Stimulated activated CD4-positive, alpha-beta T cell treated with anti-CD3 and anti-CD28 coated beads, Interleukin-1b, Interleukin-23, amount 100 ng/mL, for 1 hour (primary cell): ENCODE data around the gene PRPF39.
"Not testable (repeated sequence)": the region's sequence is repeated elsewhere in the genome, so short reads cannot be mapped to it uniquely, and the experiment has no call there.

Experiments used
- DNase-seq, 2 donors: peaks; one replicate each; pipeline ENCODE4 v3.0.0-alpha.2; 2020; ENCODE audit warnings: low read depth in 2 of 2

Gene PRPF39

DNA sequence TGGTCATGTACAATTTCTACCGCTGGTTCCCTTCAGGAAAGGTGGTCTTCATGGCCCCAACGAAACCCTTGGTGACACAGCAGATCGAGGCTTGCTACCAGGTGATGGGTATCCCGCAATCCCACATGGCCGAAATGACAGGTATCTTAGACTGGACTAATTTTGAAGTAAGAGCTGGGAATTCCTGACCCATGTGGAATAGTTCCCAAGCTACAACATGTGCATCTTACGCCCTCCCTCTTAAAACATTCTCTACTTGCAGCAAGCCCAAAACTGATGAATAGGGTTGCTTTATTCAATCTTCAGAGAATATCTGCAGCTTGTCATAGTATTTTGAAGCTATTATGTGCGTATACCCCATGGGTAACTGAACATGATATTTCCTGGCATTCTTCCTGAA is 52.5 kb downstream of the PRPF39 start:
- DNase-seq, result no peak

DNA sequence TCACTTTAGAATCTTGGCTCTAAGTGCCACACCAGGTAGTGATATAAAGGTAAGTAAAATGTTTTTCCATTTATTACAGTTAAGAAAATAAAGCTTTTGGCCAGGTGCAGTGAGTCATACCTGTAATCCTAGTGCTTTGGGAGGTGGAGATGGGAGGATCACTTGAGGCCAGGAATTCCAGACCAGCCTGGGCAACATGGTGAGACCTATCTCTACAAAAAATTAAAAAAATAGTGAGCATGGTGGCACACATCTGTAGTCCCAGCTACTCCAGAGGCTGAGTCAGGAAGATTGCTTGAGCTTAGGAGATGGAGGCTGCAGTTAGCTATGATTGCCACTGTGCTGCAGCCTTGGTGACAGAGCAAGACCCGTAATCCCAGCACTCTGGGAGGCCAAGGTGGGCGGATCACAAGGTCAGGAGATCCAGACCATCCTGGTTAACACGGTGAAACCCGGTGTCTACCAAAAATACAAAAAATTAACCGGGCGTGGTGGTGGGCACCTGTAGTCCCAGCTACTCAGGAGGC is 56.8 kb downstream of the PRPF39 start:
- DNase-seq, result no peak

DNA sequence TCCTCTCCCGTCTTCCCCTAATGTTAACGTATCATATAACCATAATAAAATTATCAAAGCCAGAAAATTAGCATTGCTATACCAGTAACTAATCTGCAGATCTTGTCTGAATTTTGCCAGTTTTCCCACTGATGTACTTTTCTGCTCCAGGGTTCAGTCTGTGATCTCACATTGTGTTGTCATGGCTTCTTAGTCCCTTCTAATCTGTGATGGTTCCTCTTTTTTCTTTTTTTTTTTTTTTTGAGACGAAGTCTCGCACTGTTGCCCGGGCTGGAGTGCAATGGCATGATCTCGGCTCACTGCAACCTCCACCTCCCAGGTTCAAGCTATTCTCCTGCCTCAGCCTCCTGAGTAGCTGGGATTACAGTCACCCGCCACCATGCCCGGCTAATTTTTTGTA is 58.2 kb downstream of the PRPF39 start:
- not testable (repeated sequence) for DNase-seq

DNA sequence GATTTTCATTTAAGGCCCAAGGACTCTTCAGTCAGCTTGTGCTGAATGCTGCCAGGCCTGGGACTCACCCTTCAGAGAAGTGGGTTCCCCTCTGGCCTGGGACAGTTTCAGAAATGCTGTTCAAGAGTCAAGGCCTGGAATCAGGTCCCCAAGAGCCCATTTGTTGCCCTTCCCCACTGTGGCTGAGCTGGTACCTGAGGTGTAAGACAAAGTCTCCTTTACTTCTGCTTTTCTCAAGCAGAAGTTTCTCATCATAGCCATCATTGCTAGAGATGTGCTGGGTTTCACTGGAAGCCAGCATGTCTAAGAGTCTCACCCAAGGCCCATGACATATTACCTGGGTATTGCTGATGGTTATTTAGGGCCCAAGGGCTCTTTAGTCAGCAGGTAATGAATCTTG is 60.7 kb downstream of the PRPF39 start:
- no peak for DNase-seq

DNA sequence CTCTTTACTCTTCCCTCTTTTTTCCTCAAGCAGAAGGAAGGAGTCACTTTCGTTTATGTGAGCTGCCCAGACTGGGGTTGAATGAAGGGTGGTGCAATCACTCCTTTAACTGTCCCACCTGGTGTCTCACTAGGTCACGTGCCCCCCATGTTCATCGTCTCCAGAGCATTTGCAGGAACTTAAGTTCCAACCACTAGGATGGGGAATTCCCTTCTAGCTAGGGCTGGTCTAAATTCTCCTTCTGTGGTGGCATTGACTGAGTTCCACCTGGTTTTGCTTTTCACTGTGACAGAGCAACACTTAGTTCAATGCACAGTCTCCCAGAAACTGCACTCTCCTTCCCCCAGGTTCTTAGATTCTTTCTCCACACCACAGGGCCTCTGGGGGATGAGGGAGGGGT is 61.3 kb downstream of the PRPF39 start:
- no peak for DNase-seq

DNA sequence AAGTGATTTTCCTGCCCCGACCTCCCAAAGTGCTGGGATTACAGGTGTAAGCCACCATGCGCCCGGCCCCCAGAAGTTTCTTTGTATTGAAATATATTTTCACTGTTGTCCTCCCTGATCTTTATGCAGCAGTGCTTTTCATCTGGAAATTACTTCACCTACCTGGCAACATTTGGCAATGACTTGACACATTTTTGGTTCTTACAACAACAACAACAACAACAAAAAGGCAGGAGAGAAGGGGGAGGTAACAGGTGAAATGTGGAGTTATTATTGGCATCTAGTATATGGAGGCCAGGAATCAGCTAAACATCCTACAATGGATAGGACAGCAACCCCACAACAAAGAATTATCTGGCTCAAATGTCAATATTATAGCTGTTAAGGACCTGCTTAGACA is 65.7 kb downstream of the PRPF39 start:
- DNase-seq, result no peak

DNA sequence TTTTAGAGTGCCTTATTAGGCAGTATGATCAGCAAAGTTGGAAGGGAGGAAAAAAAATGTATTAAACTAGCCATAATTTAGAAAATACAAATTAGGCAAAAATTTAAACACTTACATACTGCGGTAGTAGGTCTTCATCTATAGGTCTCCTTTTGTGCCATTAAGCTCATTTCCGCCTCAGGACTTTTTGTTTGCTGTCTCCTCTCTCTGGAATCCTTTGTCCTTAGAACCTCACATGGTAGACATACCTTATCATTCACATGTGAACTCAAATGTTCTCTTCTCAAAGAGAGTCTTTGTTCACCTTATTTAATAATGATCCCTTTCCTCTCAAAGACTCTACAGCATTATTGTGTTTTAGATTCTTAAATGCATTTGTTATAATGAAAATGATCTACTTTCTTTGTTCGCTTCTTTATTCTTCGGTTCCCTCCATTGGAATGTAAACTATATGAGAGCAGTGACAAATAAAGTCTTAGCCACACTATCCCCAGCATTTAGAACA is 66.5 kb downstream of the PRPF39 start:
- no peak for DNase-seq

DNA sequence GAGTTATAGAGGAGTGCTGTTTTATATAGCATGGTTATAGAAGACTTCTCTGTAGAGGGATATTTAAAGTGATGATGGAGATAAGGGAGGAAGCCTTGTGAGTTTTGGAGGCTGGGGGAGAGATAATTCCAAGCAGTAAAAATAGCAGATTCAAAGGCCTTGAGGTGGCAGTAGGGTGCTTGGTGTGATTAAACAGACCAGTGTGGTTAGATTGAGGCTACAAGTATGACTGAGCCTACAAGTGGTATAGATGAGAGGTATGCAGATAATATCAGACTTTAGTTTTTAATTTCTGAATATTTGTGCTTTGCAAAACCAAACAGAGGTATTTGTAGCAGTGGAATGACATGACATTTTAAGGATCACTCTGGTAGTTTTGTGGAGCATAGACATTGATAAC is 72.2 kb downstream of the PRPF39 start:
- no peak for DNase-seq
